Smooth muscle cell (in vitro differentiated cells): ENCODE data around the gene APMAP. TPM values are rescaled to one million over a fixed set of nuclear protein-coding genes. Genes with fewer than 3 reads are reported as not detected.
"Not testable (repeated sequence)": the region's sequence is repeated elsewhere in the genome, so short reads cannot be mapped to it uniquely, and the experiment has no call there.

Experiments used
- DNase-seq: peaks from one replicate; lab custom pipeline; 2025; ENCODE audit not compliant: unreplicated experiment; lab: John Stamatoyannopoulos, UW
- H2AFZ ChIP-seq: fragments of 200-600 bp; sonication (generic); 2 replicates; pipeline ENCODE4 v1.6.0; 2016; ENCODE audit warnings: antibody characterized with exemption, low read depth, mild to moderate bottlenecking
- H3F3A ChIP-seq: fragments of 200-600 bp; sonication (generic); 2 replicates; pipeline ENCODE4 v1.6.0; 2017; ENCODE audit warnings: antibody characterized with exemption, low read depth
- H3K27ac ChIP-seq: fragments of 200-600 bp; sonication (generic); 2 replicates; pipeline ENCODE4 v1.5.1; 2016; ENCODE audit warnings: low read depth, mild to moderate bottlenecking
- H3K27me3 ChIP-seq: fragments of 200-600 bp; sonication (generic); 2 replicates; pipeline ENCODE4 v1.6.1; 2016; ENCODE audit warnings: low read depth, mild to moderate bottlenecking
- H3K36me3 ChIP-seq: fragments of 200-600 bp; sonication (generic); 2 replicates; pipeline ENCODE4 v1.5.1; 2016; ENCODE audit warnings: low read depth
- H3K4me1 ChIP-seq: fragments of 200-600 bp; sonication (generic); 2 replicates; pipeline ENCODE4 v1.5.1; 2016; ENCODE audit warnings: low read depth
- H3K4me2 ChIP-seq: fragments of 200-600 bp; sonication (generic); 2 replicates; pipeline ENCODE4 v1.6.0; 2016; ENCODE audit warnings: mild to moderate bottlenecking
- H3K4me3 ChIP-seq: fragments of 200-600 bp; sonication (generic); 2 replicates; pipeline ENCODE4 v1.5.1; 2016; ENCODE audit warnings: mild to moderate bottlenecking
- H3K79me2 ChIP-seq: fragments of 200-600 bp; sonication (generic); 2 replicates; pipeline ENCODE4 v1.6.0; 2016; ENCODE audit warnings: low read depth, mild to moderate bottlenecking
- H3K9ac ChIP-seq: fragments of 200-600 bp; sonication (generic); 2 replicates; pipeline ENCODE4 v1.6.0; 2016; ENCODE audit warnings: low read depth
- H3K9me3 ChIP-seq: fragments of 200-600 bp; sonication (generic); replicated peaks from 2 replicates; pipeline ENCODE4 v1.5.1; 2016; ENCODE audit warnings: low read depth
- H4K20me1 ChIP-seq: fragments of 200-600 bp; sonication (generic); 2 replicates; pipeline ENCODE4 v1.6.0; 2016; ENCODE audit warnings: low read depth
- WGBS: methylation state at CpG from one replicate; pipeline ENCODE4 v1.1.7; 2016; ENCODE audit warnings: low lambda C conversion rate; 5-methylcytosine and 5-hydroxymethylcytosine counted together
- polyA plus RNA-seq: library from polyadenylated mRNA; unstranded; fragments of >200 nt; fragmentation: Nextera tagmentation; extraction: Ambion mirVana; gene quantifications from 2 replicates; pipeline ENCODE4 v1.2.1, GENCODE V29; 2016
- total RNA-seq: library from RNA; depleted of rRNA; stranded (reverse); fragments of >200 nt; gene quantifications from 2 replicates; pipeline ENCODE4 v1.2.3, GENCODE V29; 2014
- TF ChIP-seq, protein P1 (sequence below): fragments of 200-600 bp; sonication (generic); IDR thresholded peaks from 2 replicates; pipeline ENCODE4 v1.5.1; 2017; ENCODE audit warnings: borderline replicate concordance, mild to moderate bottlenecking, antibody characterized with exemption; ENCODE audit not compliant: insufficient read depth, poor library complexity, severe bottlenecking

The APMAP gene
- total and polyA plus RNA-seq, 2 experiments from 2014 or later, result 54.4 to 86.9 TPM

DNA sequence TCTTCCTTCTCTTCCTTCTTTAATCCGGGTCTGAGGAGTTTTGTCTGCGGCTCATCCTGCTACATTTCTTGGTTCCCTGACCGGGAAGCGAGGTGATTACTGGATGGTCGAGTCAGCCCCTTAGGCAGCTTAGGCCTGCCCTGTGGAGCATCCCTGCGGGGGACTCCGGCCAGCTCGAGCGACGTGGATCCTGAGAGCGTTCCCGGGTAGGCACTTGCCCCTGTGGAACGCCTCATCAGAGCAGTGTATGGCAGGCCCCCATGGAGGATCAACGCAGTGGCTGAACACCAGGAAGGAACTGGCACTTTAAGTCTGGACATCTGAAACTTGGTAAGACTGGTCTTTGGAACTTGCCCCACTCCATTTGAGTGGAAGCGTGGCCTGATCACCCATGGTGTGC, 72.9 kb downstream of the APMAP start:
- H3K27me3 ChIP-seq, H3K4me2 ChIP-seq: not testable (repeated sequence)
- WGBS, result 72% methylated on average over 15 of the region's 15 CpGs

DNA sequence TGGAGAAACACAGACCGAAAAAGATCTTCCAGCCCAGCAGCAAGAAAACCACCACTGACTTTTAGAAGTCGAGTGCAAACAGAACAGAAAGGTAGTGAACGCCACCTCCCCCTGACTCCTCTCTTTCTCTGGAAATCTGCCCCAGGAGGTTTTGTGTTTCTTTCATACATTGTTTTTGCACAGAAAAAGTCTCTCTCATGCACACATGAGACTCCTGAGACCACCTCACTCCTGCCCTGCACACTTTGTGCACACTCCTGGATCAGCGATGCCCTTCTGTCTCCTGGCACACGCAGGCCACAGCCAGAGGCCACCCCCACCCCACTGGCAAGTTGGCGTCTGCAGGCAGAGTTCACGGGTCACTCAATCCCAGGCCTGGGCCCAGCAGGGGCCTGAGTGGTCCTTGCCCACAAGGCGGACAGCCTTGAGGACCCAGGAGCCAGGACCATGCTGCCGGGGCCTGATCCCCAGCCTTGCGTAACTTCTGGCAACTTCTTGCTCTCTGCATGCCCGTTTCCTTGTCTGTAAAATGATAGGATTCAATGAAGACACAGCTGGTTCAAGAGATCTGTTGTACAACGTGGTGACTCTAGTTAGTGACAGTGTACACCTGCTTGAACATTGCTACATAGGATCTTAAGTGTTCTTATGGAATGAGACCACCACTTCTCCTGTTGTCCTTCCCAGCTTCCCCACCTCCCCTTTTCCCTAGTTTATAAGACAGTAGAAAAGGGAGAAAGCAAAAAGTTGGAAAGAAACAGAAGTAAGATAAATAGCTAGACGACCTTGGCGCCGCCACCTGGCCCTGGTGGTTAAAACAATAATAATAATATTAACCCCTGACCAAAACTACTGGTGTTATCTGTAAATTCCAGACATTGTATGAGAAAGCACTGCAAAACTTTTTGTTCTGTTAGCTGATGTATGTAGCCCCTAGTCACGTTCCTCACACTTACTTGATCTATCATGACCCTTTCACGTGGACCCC, 73.7 kb downstream of the APMAP start:
- Histone ChIP-seq H4K20me1 (no peaks in the 10 kb centered on the region), H3K4me3 (no peak overlapping the region), H3K27ac (no peak overlapping the region), H3K79me2 (no peaks in the 10 kb centered on the region), H3K4me2 (peak overlapping the region; percentile 81), H3K9ac (no peak overlapping the region), H3K36me3 (no peaks in the 10 kb centered on the region), H3K27me3 (no peaks in the 10 kb centered on the region), H3K9me3 (no peaks in the 10 kb centered on the region), H3K4me1 (peaks cover under 1% of the 10 kb centered on the region), H2AFZ (peak overlapping the region; percentile 61), H3F3A (no peaks in the 10 kb centered on the region)
- DNase-seq, result no peak
- 70% methylated on average over 17 of the region's 17 CpGs for WGBS
- TF ChIP-seq, protein P1, sequence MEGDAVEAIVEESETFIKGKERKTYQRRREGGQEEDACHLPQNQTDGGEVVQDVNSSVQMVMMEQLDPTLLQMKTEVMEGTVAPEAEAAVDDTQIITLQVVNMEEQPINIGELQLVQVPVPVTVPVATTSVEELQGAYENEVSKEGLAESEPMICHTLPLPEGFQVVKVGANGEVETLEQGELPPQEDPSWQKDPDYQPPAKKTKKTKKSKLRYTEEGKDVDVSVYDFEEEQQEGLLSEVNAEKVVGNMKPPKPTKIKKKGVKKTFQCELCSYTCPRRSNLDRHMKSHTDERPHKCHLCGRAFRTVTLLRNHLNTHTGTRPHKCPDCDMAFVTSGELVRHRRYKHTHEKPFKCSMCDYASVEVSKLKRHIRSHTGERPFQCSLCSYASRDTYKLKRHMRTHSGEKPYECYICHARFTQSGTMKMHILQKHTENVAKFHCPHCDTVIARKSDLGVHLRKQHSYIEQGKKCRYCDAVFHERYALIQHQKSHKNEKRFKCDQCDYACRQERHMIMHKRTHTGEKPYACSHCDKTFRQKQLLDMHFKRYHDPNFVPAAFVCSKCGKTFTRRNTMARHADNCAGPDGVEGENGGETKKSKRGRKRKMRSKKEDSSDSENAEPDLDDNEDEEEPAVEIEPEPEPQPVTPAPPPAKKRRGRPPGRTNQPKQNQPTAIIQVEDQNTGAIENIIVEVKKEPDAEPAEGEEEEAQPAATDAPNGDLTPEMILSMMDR, result no peak

More for the DNA sequence above, 72.9 kb downstream of the APMAP start:
- not testable (repeated sequence) for H3K9ac ChIP-seq, H3K36me3 ChIP-seq, H3K27ac ChIP-seq, H3K4me3 ChIP-seq, H3K9me3 ChIP-seq, DNase-seq, H2AFZ ChIP-seq, H3K79me2 ChIP-seq, H3K4me1 ChIP-seq, H4K20me1 ChIP-seq, H3F3A ChIP-seq

DNA sequence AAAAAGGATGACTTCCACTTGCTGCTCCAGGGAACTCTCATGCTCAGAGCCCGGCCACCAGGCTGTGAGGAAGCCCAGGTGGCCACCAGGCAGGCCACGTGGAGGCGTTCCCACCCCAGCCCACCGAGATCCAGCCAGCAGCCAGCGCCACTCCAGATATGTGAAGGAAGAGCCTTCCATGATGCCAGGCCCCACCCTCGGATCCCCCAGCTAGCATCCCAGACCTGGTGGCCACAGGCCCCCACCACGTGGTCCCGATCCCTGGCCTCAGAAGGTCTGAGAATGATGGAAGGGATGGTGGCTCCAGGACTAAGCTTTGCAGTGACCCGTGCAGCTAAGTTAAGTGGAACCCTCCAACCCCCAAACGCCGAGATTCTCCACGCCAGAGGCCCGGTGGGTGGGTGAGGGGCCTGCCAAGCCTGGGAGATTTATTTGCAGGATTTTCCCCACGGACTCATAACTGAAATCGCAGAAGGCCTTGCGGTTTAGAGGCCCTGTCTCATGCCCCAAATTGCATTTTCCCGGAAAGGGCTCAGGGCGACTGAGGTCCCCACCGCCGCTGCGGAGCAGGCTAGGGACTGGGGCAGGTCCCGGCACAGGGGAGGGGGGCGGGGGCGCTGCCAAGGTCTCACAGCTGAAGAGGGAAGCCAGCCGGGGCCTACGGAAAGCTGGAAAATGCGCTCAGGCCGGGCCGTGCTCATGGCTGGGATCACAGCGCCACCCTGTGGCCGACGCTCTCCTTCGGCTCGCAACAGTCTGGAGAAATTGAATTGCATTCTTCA, 74.6 kb downstream of the APMAP start:
- Histone ChIP-seq H3K4me3 (no peak overlapping the region), H3K27ac (no peak overlapping the region), H3K9ac (no peak overlapping the region), H3K9me3 (no peaks in the 10 kb centered on the region), H2AFZ (peak overlapping the region; percentile 61), H3K27me3 (no peaks in the 10 kb centered on the region), H3K4me2 (peak overlapping the region; percentile 81), H3F3A (no peaks in the 10 kb centered on the region), H3K79me2 (no peaks in the 10 kb centered on the region), H3K4me1 (peaks cover 4% of the 10 kb centered on the region), H3K36me3 (no peaks in the 10 kb centered on the region), H4K20me1 (no peaks in the 10 kb centered on the region)
- 42% methylated on average over 27 of the region's 34 CpGs for WGBS
- TF ChIP-seq, protein P1, result peak; percentile 91
- peak; percentile 45 for DNase-seq

DNA sequence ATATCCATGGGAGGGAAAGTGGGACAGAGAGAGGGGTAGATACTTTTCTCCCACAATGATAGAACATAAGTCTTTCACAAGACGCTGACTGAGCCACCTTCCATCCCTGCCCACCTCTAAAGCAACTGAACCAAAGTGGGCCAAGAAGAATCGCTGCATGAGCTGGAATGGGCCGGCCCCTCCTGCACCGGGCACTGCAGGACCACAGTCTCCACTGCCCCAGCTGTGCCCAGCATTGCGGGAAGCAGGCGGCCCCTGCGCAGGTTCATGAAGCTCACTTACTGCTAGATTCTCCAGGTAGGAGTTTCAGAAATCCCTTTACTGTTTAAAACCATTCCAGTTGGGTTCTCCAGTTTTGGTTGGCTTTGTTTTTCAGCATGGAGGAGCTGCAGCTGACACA, 75.5 kb downstream of the APMAP start:
- no peaks in the 10 kb centered on the region for H3K27me3 ChIP-seq
- no peak overlapping the region for H3K9ac ChIP-seq
- H2AFZ ChIP-seq, result no peak overlapping the region
- no peaks in the 10 kb centered on the region for H3F3A ChIP-seq
- DNase-seq, result no peak
- H3K4me2 ChIP-seq, result no peak overlapping the region
- H3K79me2 ChIP-seq, result no peaks in the 10 kb centered on the region
- peaks cover 4% of the 10 kb centered on the region for H3K4me1 ChIP-seq
- H3K27ac ChIP-seq, result no peak overlapping the region
- TF ChIP-seq, protein P1, result no peak
- no peaks in the 10 kb centered on the region for H3K9me3 ChIP-seq
- WGBS, result 97% methylated on average over 7 of the region's 7 CpGs
- H3K4me3 ChIP-seq, result no peak overlapping the region
- no peaks in the 10 kb centered on the region for H3K36me3 ChIP-seq
- H4K20me1 ChIP-seq, result no peaks in the 10 kb centered on the region
